ENCODE data around the gene CNN2.

DNA sequence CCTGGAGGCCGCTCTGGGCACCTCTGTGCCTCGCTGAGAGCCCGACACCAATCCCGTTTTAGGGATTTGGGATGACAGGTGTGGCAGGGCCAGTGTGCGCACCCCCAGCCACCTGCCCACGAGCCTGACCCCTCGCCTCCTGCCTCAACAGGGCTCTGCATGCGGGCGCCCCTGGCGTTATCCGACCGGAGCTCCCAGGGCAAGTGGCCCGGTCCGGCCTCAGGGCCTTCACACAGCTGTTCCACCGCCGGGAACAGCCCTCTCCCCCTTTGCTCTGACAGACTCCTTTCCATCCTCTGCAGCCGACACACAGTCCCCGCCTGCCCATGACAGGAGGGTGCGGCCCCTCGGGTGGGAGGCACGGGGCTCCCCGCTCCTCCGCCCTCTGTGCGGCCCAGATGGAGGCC is 49.3 kb upstream of the CNN2 start:
- TF ChIP-seq POLR2A (IDR thresholded peaks at IDR 0.05; ENCODE audit: low read depth, low read length): no peak
- no peak for TF ChIP-seq TAF1 (IDR thresholded peaks at IDR 0.05; ENCODE audit: borderline replicate concordance, low read depth, low read length)
- no peak for TF ChIP-seq POLR2AphosphoS5 (IDR thresholded peaks at IDR 0.05; ENCODE audit: low read depth, low read length)

All from GM12892 (cell line).